Ectodermal cell (in vitro differentiated cells): Measurements from ENCODE around the gene UBALD1.

Experiments
- H3K27ac ChIP-seq: 2 replicates; pipeline ENCODE4 v1.7.0; 2013; ENCODE audit warnings: mild to moderate bottlenecking, low read depth, low read length; ENCODE audit not compliant: insufficient read depth, poor library complexity, severe bottlenecking
- H3K27me3 ChIP-seq: 2 replicates; pipeline ENCODE4 v1.7.0; 2013; ENCODE audit warnings: mild to moderate bottlenecking, low read length; ENCODE audit not compliant: insufficient read depth, control insufficient read depth, poor library complexity, severe bottlenecking
- H3K36me3 ChIP-seq: one replicate; pipeline ENCODE4 v1.7.0; 2013; ENCODE audit warnings: low read length; ENCODE audit not compliant: control insufficient read depth, insufficient read depth
- H3K4me1 ChIP-seq: one replicate; pipeline ENCODE4 v1.7.0; 2013; ENCODE audit warnings: low read length; ENCODE audit not compliant: control insufficient read depth, insufficient read depth
- H3K4me3 ChIP-seq: 2 replicates; pipeline ENCODE4 v1.7.0; 2013; ENCODE audit warnings: low read depth, low read length, control low read depth; ENCODE audit not compliant: insufficient read depth
- H3K9me3 ChIP-seq: 2 replicates; pipeline ENCODE4 v1.7.0; 2013; ENCODE audit warnings: mild to moderate bottlenecking, low read length, moderate library complexity; ENCODE audit not compliant: control insufficient read depth
- WGBS, 2 experiments: methylation state at CpG; one replicate each; pipeline ENCODE4 v1.1.7; 2013; ENCODE audit warnings: missing lambda C conversion rate in 2 of 2; 5-methylcytosine and 5-hydroxymethylcytosine counted together

UBALD1 gene

DNA sequence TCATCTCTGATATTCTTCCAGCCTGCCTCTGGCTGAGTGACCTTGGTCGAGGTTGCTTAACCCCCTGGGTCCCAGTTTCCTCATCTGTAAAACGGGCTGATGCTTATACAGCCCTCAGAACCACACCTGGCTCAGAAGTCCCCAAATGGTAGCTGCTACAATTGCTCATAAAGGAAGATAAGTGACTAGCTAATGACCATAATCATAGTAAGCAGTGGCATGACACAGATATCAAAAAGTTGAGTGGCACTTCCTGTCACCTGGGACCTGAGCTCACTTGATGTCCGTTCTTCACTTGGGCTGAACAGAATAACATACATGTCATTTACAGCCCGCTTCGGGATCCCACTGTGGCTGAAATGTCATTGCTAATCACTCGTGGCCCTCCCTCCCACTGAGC lies 11.7 kb upstream of the UBALD1 start:
- Histone ChIP-seq H3K4me3 (peak overlapping the region; percentile 72), H3K27me3 (no peaks in the 10 kb centered on the region), H3K9me3 (peaks cover 2% of the 10 kb centered on the region), H3K4me1 (peaks cover 7% of the 10 kb centered on the region), H3K36me3 (no peaks in the 10 kb centered on the region), H3K27ac (no peak overlapping the region)
- WGBS, 2 experiments: 74 to 80% methylated on average over 6 of the region's 6 CpGs

DNA sequence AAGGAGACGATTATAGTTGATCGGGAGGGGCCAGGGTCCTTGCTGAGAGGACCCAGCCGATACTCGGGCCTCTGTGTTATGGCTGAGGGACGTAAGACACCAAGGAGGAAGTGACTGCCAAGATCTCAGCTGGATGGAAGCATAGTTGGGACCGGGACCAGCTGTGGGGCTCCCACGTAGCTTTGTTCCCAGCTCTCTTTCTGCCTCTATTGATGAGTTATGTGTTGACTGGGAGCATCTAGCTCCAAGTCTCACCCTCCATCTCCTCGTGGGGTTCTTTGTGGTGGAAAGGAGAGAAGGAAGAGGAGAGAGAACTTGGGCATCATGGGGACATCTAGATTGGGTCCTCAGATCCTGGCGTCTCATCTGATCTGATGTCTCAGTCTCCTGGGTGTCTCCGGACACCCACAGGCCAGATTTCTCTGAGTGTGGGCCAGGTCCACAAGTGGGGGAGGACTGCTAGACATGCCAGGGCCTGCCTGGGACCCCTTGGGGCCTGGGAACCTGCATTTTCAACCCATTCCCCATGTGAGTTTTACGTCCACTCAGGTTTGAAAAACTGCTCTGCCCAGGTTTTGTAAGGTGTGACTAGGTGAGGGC lies 11.0 kb upstream of the UBALD1 start:
- peaks cover 7% of the 10 kb centered on the region for H3K4me1 ChIP-seq
- no peaks in the 10 kb centered on the region for H3K27me3 ChIP-seq
- H3K9me3 ChIP-seq: no peaks in the 10 kb centered on the region
- H3K36me3 ChIP-seq: no peaks in the 10 kb centered on the region
- no peak overlapping the region for H3K27ac ChIP-seq
- 19 to 22% methylated on average over 11 of the region's 11 CpGs for WGBS, 2 experiments
- peak overlapping the region; percentile 72 for H3K4me3 ChIP-seq

- H3K4me3 ChIP-seq: peak overlapping the region; percentile 72
- H3K27me3 ChIP-seq: no peaks in the 10 kb centered on the region
- H3K36me3 ChIP-seq: no peaks in the 10 kb centered on the region
- H3K27ac ChIP-seq: peak overlapping the region; percentile 76
- H3K4me1 ChIP-seq: peaks cover 7% of the 10 kb centered on the region
- WGBS, 2 experiments: 0% methylated on average over 80 of the region's 80 CpGs
- no peaks in the 10 kb centered on the region for H3K9me3 ChIP-seq
Observed at GRCh38 chr16:4624827-4625559, 10.3 kb upstream of the UBALD1 start.

DNA sequence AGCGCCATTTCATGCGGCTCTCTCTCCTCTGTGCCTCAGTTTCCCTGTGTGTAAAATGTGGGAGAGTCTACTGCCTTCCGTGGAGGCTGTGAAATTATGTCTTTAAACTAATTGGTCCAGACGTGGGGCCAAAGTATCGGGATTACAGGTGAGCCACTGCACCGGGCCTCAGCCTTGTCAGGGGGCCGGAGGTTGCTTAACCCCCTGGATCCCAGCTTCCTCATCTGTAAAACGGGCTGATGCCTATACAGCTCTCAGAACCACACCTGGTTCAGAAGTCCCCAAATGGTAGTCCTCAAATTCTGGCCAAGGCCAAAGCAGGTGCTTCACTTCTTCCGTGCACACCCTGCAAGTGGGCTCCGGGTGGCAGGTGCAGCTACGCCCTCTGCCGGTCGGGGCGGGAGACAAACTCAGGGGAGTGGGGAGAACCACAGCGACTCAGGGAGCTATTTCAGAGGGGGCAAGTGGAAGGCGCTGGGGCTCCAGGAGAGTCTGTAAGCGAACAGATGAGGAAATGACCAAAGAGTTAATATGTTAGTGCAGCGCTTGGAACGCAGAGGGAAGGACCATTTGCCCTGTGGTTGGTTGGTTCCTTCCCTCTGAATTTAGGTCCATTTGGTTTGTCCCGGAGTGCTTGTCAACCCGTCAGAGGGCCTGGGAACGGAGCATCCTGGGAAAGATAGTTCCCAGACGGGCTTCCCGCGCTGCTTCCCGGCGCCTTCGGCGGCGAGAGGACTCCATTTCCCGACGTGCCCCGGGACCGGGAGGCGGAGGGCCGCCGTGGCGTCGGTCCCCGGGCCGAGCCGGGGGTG lies 9.5 kb upstream of the UBALD1 start, which contains the start of gene MGRN1:
MGRN1 (plus strand) TSS at position 812 of the 812 bp plus-strand sequence. CDS start 135 bp downstream, outside the sequence.
- Histone ChIP-seq H3K27me3 (no peaks in the 10 kb centered on the region), H3K27ac (peak within 1 kb of the TSS; percentile 78), H3K36me3 (no peaks in the 10 kb centered on the region), H3K4me3 (peak within 1 kb of the TSS; percentile 72), H3K4me1 (peaks cover 7% of the 10 kb centered on the region), H3K9me3 (no peaks in the 10 kb centered on the region)
- 15 to 16% methylated on average over 42 of the region's 42 CpGs for WGBS, 2 experiments

GRCh38 chr16:4623593-4623992 lies 8.9 kb upstream of the UBALD1 start:
- H3K27ac ChIP-seq: no peak overlapping the region
- H3K4me1 ChIP-seq: peaks cover 7% of the 10 kb centered on the region
- no peaks in the 10 kb centered on the region for H3K27me3 ChIP-seq
- H3K4me3 ChIP-seq: no peak overlapping the region
- H3K36me3 ChIP-seq: no peaks in the 10 kb centered on the region
- WGBS, 2 experiments: 91 to 94% methylated on average over 7 of the region's 7 CpGs
- no peaks in the 10 kb centered on the region for H3K9me3 ChIP-seq

DNA sequence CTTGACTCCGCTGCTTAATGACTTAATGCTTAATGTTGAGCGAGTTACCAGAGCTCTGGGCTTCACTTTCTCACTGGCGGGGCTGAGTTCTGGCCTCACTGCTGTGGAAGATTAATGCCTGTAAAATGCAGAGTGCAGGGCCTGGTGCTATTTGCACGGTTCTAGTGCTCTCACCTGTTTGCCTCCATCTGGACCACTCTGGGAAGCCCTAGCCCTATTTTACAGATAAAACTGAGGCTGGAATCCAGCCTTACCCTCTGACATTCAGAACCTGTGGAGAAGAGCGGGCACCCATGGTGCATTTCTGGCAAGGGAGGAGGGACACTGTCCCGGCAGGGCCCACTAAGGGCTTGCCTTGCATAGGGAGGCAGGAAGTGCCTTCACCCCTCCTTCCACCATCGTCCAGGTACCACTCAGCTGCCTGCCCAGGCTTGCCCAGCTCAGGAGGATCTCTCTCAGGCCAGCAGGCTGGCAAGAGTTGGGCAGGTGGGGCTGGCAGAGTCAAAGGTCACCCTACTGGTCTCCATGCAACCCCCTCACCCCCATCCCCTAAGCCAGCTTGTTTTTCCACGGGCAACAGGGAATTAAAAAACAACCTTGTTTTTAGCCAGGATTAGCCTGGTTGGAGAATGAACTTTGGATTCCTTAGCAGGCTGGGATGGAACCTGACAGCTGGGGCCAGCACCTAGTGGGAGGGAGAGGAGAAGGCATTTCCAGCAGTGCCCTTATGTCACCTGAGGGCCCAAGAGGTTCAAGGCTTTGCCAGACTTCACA lies 4.1 kb upstream of the UBALD1 start:
- H3K4me1 ChIP-seq: peaks cover 5% of the 10 kb centered on the region
- no peaks in the 10 kb centered on the region for H3K27me3 ChIP-seq
- no peak overlapping the region for H3K4me3 ChIP-seq
- no peak overlapping the region for H3K27ac ChIP-seq
- WGBS, 2 experiments: 90 to 92% methylated on average over 8 of the region's 8 CpGs
- no peaks in the 10 kb centered on the region for H3K9me3 ChIP-seq
- H3K36me3 ChIP-seq: no peaks in the 10 kb centered on the region

DNA sequence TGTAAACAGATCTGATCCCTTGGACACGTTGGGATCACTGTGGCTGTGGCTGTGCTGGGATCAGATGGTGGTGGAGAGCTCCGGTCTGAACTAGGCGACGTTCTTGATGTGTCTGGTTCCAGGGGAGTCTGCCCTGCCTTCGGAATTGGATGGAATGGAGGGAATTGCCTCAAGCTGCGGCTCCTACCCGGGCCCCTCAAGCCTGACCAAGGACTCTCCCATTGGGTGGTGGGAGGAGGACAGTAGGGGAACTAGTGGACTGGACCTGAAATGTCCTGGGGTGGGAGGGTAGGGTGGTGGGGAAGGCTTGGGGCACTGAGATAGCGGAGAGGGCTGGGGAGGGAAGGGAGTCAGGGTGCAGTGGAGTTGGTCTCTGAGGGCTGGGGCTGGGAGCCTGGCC lies 3.2 kb upstream of the UBALD1 start:
- Histone ChIP-seq H3K27ac (no peak overlapping the region), H3K4me3 (no peak overlapping the region), H3K36me3 (no peaks in the 10 kb centered on the region), H3K9me3 (no peaks in the 10 kb centered on the region), H3K27me3 (no peaks in the 10 kb centered on the region), H3K4me1 (peaks cover 13% of the 10 kb centered on the region)
- WGBS, 2 experiments: 94 to 95% methylated on average over 8 of the region's 8 CpGs

DNA sequence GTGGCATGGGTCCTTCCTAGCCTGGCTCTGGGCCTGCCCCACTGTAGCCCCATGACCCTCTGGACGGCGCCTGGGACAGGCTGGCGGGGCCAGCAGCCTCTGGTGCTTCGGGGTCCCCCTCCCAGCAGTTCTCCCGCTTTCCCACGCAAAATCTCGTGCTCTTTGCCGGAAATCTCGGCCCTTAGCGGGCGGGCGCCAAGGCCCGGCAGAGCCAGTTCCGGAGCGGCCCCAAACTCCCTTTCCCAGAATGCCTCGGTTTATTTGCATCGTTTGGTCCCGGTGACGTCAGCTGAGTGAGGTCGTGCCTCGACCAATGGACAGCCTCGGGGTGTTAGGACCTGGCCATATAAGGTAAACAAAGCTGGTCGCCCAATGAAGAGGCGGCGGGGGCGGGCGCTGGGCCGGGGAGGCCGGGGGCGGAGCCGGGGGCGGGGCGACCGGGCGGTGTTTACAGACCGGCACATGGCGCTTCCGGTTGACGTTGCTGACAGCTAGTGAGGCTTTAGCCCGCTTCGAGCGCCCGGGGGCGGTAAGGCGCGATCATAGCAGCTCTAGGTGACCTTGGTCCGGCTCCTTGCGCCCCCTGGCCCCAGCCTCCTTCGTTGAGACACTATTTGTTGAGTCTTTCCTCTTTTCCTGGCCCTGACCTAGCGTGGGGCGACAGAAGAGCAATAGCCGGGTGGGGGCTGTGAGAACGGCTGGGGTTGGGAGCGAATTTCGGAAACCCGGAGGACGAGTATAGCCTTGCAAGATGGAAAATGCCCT lies 1.5 kb upstream of the UBALD1 start:
- Histone ChIP-seq H3K4me1 (peaks cover 19% of the 10 kb centered on the region), H3K27me3 (no peaks in the 10 kb centered on the region), H3K4me3 (peak overlapping the region; percentile 56), H3K9me3 (no peaks in the 10 kb centered on the region), H3K27ac (peak overlapping the region; percentile 97), H3K36me3 (no peaks in the 10 kb centered on the region)
- 1% methylated on average over 57 of the region's 57 CpGs for WGBS, 2 experiments

- H3K36me3 ChIP-seq: no peaks in the 10 kb centered on the region
- H3K4me3 ChIP-seq: peak overlapping the region; percentile 11
- H3K4me1 ChIP-seq: peaks cover 19% of the 10 kb centered on the region
- H3K27ac ChIP-seq: peak overlapping the region; percentile 74
- H3K27me3 ChIP-seq: no peaks in the 10 kb centered on the region
- H3K9me3 ChIP-seq: no peaks in the 10 kb centered on the region
- WGBS, 2 experiments: 92% methylated on average over 39 of the region's 39 CpGs
Observed at GRCh38 chr16:4615384-4616046, 827 bp upstream of the UBALD1 start.
